MCF 10A (cell line): ENCODE data around the gene SRSF3. TPM values are rescaled to one million over a fixed set of nuclear protein-coding genes. Genes with fewer than 3 reads are reported as not detected.

Experiments
- BruUV-seq: library from RNA; stranded (reverse); fragments of 400-500 nt; replicated peaks from 2 replicates; lab custom pipeline; 2021; lab: Mats Ljungman, UMichigan
- CTCF ChIA-PET: fragments of 300-600 bp; sonication (Branson Sonifier 250); formaldehyde crosslinking; extraction: SDS; loops from one replicate; lab custom pipeline; 2021; ENCODE audit warnings: antibody characterized with exemption, inconsistent platforms; lab: Yijun Ruan, JAX
- POLR2A ChIA-PET: fragments of 300-600, 350-650 bp; sonication (Branson Sonifier 250); formaldehyde crosslinking; extraction: SDS; loops from one replicate; lab custom pipeline; 2020; ENCODE audit warnings: antibody characterized with exemption, inconsistent platforms; lab: Yijun Ruan, JAX
- DNase-seq: peaks from one replicate; pipeline ENCODE4 v3.0.0-alpha.2; 2018; ENCODE audit not compliant: unreplicated experiment
- H3K27ac Mint-ChIP-seq: one replicate; pipeline ENCODE4 v1.8.0; 2022; ENCODE audit warnings: mild to moderate bottlenecking, low read depth, mixed read lengths; ENCODE audit not compliant: unreplicated experiment
- H3K27me3 Mint-ChIP-seq: one replicate; pipeline ENCODE4 v1.8.0; 2022; ENCODE audit warnings: mixed read lengths; ENCODE audit not compliant: insufficient read depth, unreplicated experiment
- H3K36me3 Mint-ChIP-seq: one replicate; pipeline ENCODE4 v1.8.0; 2022; ENCODE audit warnings: mild to moderate bottlenecking, moderate library complexity, mixed read lengths; ENCODE audit not compliant: insufficient read depth, unreplicated experiment
- H3K4me1 Mint-ChIP-seq: one replicate; pipeline ENCODE4 v1.8.0; 2022; ENCODE audit warnings: mixed read lengths; ENCODE audit not compliant: insufficient read depth, unreplicated experiment
- H3K4me3 Mint-ChIP-seq: one replicate; pipeline ENCODE4 v1.8.0; 2022; ENCODE audit warnings: mild to moderate bottlenecking, moderate library complexity, mixed read lengths; ENCODE audit not compliant: unreplicated experiment
- H3K9me3 Mint-ChIP-seq: one replicate; pipeline ENCODE4 v1.8.0; 2022; ENCODE audit warnings: mixed read lengths; ENCODE audit not compliant: unreplicated experiment
- CTCF ChIP-seq: fragments of 200-600 bp; IDR thresholded peaks from one replicate; pipeline ENCODE4 v1.8.0; 2022; ENCODE audit warnings: antibody characterized with exemption, mild to moderate bottlenecking; ENCODE audit not compliant: unreplicated experiment
- intact Hi-C: fragments of 100-400 bp; cut with micrococcal nuclease; formaldehyde crosslinking; loops from 2 replicates; pipeline ENCODE4 v1.14.1; 2022
- total RNA-seq: library from RNA; stranded (reverse); gene quantifications from 2 replicates; pipeline ENCODE4 v1.2.3, GENCODE V29; 2022

SRSF3 gene
- total RNA-seq, 1 experiment from 2014 or later: 364 TPM

DNA sequence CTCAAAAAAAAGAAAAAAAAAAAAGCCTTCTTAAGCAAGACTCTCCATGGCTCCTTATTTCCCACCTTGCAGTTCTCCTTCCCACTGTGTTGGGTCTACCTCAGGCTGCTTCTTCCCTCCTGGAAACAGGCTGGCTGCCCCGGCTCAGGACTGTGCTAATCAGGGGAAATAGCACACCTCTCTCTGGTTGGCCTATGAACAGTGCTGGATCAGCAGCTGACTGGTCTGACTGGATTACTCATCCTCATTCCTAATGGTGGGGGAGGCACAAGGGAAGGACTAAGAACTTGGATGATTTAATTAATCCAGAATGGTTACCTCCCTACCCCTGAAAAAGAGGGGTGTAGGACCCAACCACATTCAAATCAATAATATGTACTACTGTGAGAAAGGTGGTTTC lies 3.9 kb upstream of the SRSF3 start:
- CTCF ChIA-PET: interaction anchor here (1.4 kb wide), 1 partner anchor 11 kb away, joined by 4 read pairs; no protein-coding TSS in a partner anchor

DNA sequence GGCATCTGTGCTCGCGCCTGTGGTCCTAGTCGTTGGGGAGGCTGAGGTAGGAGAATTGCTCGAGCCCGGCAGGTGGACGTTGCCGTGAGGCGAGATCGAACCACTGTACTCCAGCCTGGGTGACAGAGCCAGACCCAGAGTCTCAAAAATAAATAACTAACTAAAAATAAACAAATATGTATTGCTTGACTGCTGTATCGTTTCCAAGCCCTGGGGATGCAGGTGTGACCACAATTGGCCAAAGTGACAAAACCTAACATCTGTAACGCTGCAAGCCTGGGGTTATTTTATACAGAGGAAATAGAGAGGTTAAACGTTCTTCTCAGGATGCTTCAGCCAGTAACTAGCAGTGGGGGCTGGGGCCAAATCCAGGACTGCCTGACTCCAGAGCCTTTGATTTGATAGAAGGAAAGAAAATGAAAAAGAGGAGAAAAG lies 1.9 kb upstream of the SRSF3 start:
- intact Hi-C loops: loop anchor here (5.0 kb wide), 1 partner anchor 170 kb away; no protein-coding TSS in a partner anchor
- ChIA-PET CTCF (no interaction called here), POLR2A (interaction anchor here (1.8 to 10.8 kb wide), 4 partner anchors 15 to 86 kb away, joined by 5 to 211 read pairs (median 84); partner anchors contain the start of genes CDKN1A and STK38)
- no peak for TF ChIP-seq CTCF
- BruUV-seq: no TSS peak
- Mint-ChIP-seq H3K36me3 (peaks cover 35% of the 10 kb centered on the region), H3K27me3 (no peaks in the 10 kb centered on the region), H3K4me1 (peaks cover 4% of the 10 kb centered on the region), H3K27ac (peak overlapping the region; percentile 71), H3K9me3 (no peaks in the 10 kb centered on the region), H3K4me3 (peak overlapping the region; percentile 26)
- no peak for DNase-seq

More for the DNA sequence above, 3.9 kb upstream of the SRSF3 start:
- peaks cover 15% of the 10 kb centered on the region for H3K36me3 Mint-ChIP-seq
- peak; percentile 70 for DNase-seq
- intact Hi-C loops: loop anchor here (5.0 kb wide), 1 partner anchor 168 kb away; no protein-coding TSS in a partner anchor
- no peaks in the 10 kb centered on the region for H3K9me3 Mint-ChIP-seq
- BruUV-seq: no TSS peak
- TF ChIP-seq CTCF: no peak
- H3K27ac Mint-ChIP-seq: no peak overlapping the region
- peaks cover 4% of the 10 kb centered on the region for H3K4me1 Mint-ChIP-seq
- H3K27me3 Mint-ChIP-seq: no peaks in the 10 kb centered on the region
- POLR2A ChIA-PET: interaction anchor here (0.6 to 1.0 kb wide), 3 partner anchors 11 to 44 kb away, joined by 3 to 4 read pairs (median 4); no protein-coding TSS in a partner anchor
- H3K4me3 Mint-ChIP-seq: no peak overlapping the region

- Mint-ChIP-seq H3K36me3 (peaks cover 48% of the 10 kb centered on the region), H3K9me3 (no peaks in the 10 kb centered on the region), H3K4me1 (peaks cover 13% of the 10 kb centered on the region), H3K4me3 (peak overlapping the region; percentile 84), H3K27me3 (no peaks in the 10 kb centered on the region), H3K27ac (peak overlapping the region; percentile 99)
- BruUV-seq: TSS peak; percentile 60
- peak; percentile 71 for DNase-seq
- intact Hi-C loops: loop anchor here (1.0 to 5.0 kb wide), 2 partner anchors 46 to 171 kb away; partner anchors contain the start of gene STK38
- POLR2A ChIA-PET: interaction anchor here (0.5 to 10.8 kb wide), 18 partner anchors 8 to 1863 kb away, joined by 3 to 211 read pairs (median 5); partner anchors contain the start of genes CDKN1A, MAPK14 and STK38
- no peak for TF ChIP-seq CTCF
- CTCF ChIA-PET: interaction anchor here (0.6 to 0.9 kb wide), 2 partner anchors 21 to 86 kb away, joined by 4 to 5 read pairs; no protein-coding TSS in a partner anchor
These were observed 563 bp upstream of the SRSF3 start for GRCh38 chr6:36593569-36594028.
